Parathyroid adenoma (tissue), 2 donors: Measurements from ENCODE around the gene TTLL7.

Experiments
- H2AFZ ChIP-seq: fragments of 300-600 bp; sonication (generic); one replicate; pipeline ENCODE4 v1.7.0; 2017; ENCODE audit warnings: antibody characterized with exemption, mild to moderate bottlenecking
- H3K27ac ChIP-seq: fragments of 300-600 bp; sonication (generic); one replicate; pipeline ENCODE4 v1.7.0; 2017
- H3K27me3 ChIP-seq: fragments of 300-600 bp; sonication (generic); one replicate; pipeline ENCODE4 v1.7.0; 2017; ENCODE audit warnings: low read length; ENCODE audit not compliant: control insufficient read depth, insufficient read depth
- H3K36me3 ChIP-seq: fragments of 300-600 bp; sonication (generic); one replicate; pipeline ENCODE4 v1.7.0; 2017; ENCODE audit warnings: low read length; ENCODE audit not compliant: control insufficient read depth, insufficient read depth
- H3K4me1 ChIP-seq: fragments of 300-600 bp; sonication (generic); one replicate; pipeline ENCODE4 v1.7.0; 2017; ENCODE audit warnings: control low read depth
- H3K4me2 ChIP-seq: fragments of 300-600 bp; sonication (generic); one replicate; pipeline ENCODE4 v1.7.0; 2017; ENCODE audit warnings: low read length
- H3K4me3 ChIP-seq: fragments of 300-600 bp; sonication (generic); one replicate; pipeline ENCODE4 v1.7.0; 2017; ENCODE audit warnings: low read depth, low read length
- H3K79me2 ChIP-seq: fragments of 300-600 bp; sonication (generic); one replicate; pipeline ENCODE4 v1.7.0; 2017; ENCODE audit warnings: control low read depth
- H3K9ac ChIP-seq: fragments of 300-600 bp; sonication (generic); one replicate; pipeline ENCODE4 v1.7.0; 2017; ENCODE audit warnings: mild to moderate bottlenecking
- H3K9me3 ChIP-seq: fragments of 300-600 bp; sonication (generic); one replicate; pipeline ENCODE4 v1.7.0; 2017; ENCODE audit warnings: low read length; ENCODE audit not compliant: control insufficient read depth
- CTCF ChIP-seq: fragments of 300-600 bp; sonication (generic); IDR thresholded peaks from one replicate; pipeline ENCODE4 v1.7.0; 2017; ENCODE audit warnings: antibody characterized with exemption, mild to moderate bottlenecking
- donor health status: primary hyperparathyroidism.

The TTLL7 gene

GRCh38 chr1:84013708-84014107 lies 14.8 kb upstream of the TTLL7 start:
- TF ChIP-seq CTCF = no peak

GRCh38 chr1:84012018-84012417 lies 13.1 kb upstream of the TTLL7 start:
- Histone ChIP-seq H3K4me1 (no peaks in the 10 kb centered on the region), H3K4me3 (no peak overlapping the region), H2AFZ (no peak overlapping the region), H3K36me3 (no peaks in the 10 kb centered on the region), H3K79me2 (no peaks in the 10 kb centered on the region), H3K9me3 (no peaks in the 10 kb centered on the region), H3K9ac (no peak overlapping the region), H3K4me2 (no peak overlapping the region), H3K27ac (no peak overlapping the region), H3K27me3 (no peaks in the 10 kb centered on the region)
- TF ChIP-seq CTCF = no peak

More at GRCh38 chr1:84013708-84014107, 14.8 kb upstream of the TTLL7 start:
- no peak overlapping the region for H3K4me3 ChIP-seq
- H3K36me3 ChIP-seq = no peaks in the 10 kb centered on the region
- no peaks in the 10 kb centered on the region for H3K27me3 ChIP-seq
- H3K79me2 ChIP-seq = no peaks in the 10 kb centered on the region
- no peak overlapping the region for H3K9ac ChIP-seq
- no peak overlapping the region for H3K27ac ChIP-seq
- H3K9me3 ChIP-seq = no peaks in the 10 kb centered on the region
- H3K4me1 ChIP-seq = no peaks in the 10 kb centered on the region
- H3K4me2 ChIP-seq = no peak overlapping the region
- H2AFZ ChIP-seq = no peak overlapping the region

- H3K27ac ChIP-seq = no peak overlapping the region
- H3K27me3 ChIP-seq = no peaks in the 10 kb centered on the region
- no peak overlapping the region for H3K4me3 ChIP-seq
- no peaks in the 10 kb centered on the region for H3K79me2 ChIP-seq
- H3K9ac ChIP-seq = no peak overlapping the region
- H3K4me2 ChIP-seq = no peak overlapping the region
- no peak overlapping the region for H2AFZ ChIP-seq
- H3K36me3 ChIP-seq = no peaks in the 10 kb centered on the region
- no peaks in the 10 kb centered on the region for H3K9me3 ChIP-seq
- no peaks in the 10 kb centered on the region for H3K4me1 ChIP-seq
- no peak for TF ChIP-seq CTCF
Measured at GRCh38 chr1:84010136-84010535, 11.2 kb upstream of the TTLL7 start.

- no peak overlapping the region for H3K4me2 ChIP-seq
- no peaks in the 10 kb centered on the region for H3K4me1 ChIP-seq
- no peak overlapping the region for H2AFZ ChIP-seq
- no peak overlapping the region for H3K9ac ChIP-seq
- no peaks in the 10 kb centered on the region for H3K27me3 ChIP-seq
- TF ChIP-seq CTCF = no peak
- H3K36me3 ChIP-seq = no peaks in the 10 kb centered on the region
- no peaks in the 10 kb centered on the region for H3K79me2 ChIP-seq
- no peak overlapping the region for H3K4me3 ChIP-seq
- no peaks in the 10 kb centered on the region for H3K9me3 ChIP-seq
- H3K27ac ChIP-seq = no peak overlapping the region
Measured at GRCh38 chr1:84008631-84009030, 9.7 kb upstream of the TTLL7 start.

GRCh38 chr1:84006591-84006990 lies 7.7 kb upstream of the TTLL7 start:
- Histone ChIP-seq H3K27me3 (no peaks in the 10 kb centered on the region), H3K4me3 (no peak overlapping the region), H2AFZ (no peak overlapping the region), H3K4me1 (no peaks in the 10 kb centered on the region), H3K79me2 (no peaks in the 10 kb centered on the region), H3K4me2 (no peak overlapping the region), H3K36me3 (no peaks in the 10 kb centered on the region), H3K27ac (no peak overlapping the region), H3K9me3 (no peaks in the 10 kb centered on the region), H3K9ac (no peak overlapping the region)
- TF ChIP-seq CTCF = no peak
